ENCODE results near the gene MAD2L1. TPM values are rescaled to one million over a fixed set of nuclear protein-coding genes. Genes with fewer than 3 reads are reported as not detected.

The MAD2L1 gene
- total RNA-seq, 1 experiment from 2014 or later: 117 TPM

DNA sequence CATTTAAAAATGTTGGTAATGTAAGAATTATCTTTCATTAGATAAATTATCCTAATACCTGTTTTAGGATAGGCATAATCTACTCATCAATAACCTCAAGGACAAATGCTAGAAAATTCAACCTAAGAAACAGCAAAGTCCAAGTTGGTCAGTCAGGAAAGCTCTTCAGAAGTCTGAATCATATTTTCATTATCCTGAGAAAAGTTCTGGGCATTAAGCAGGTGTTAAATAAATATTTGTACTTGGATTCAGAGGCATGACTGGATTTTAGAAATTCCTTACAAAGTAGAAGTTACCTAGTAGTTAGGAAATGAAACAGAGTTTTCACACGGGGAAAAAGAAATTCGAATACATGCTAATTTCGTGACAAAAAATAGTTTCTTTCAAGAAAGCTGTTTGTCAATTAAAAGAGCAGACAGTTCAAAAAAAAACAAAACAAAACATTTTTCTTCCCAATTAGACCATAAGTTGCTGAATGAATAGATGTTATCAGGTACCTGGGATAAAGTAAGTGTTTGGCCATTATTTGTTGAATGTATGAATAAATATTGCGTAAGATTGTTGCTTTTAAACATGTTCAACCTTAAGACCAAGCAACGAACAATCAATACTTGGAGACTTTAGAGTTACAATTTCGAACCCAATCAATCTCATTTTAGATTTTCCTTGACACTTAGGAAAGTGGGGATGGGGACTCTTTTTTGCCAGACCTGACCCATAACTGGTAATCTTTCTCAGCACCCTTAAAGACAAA is 48.5 kb downstream of the MAD2L1 start:
- ChIA-PET CTCF (no interaction called here), POLR2A (ENCODE audit: low non-redundant PET) (no interaction called here)
- intact Hi-C loops (cut with micrococcal nuclease; ENCODE audit: unreplicated experiment): no loop called here
- Histone ChIP-seq H3K27ac (ENCODE audit: low read depth, low read length, poor library complexity, severe bottlenecking) (no peak overlapping the region), H3K36me3 (ENCODE audit: insufficient read depth, low read length, poor library complexity, severe bottlenecking) (no peaks in the 10 kb centered on the region), H3K4me3 (ENCODE audit: low read depth, low read length, poor library complexity, severe bottlenecking) (no peak overlapping the region), H3K4me1 (ENCODE audit: insufficient read depth, low read length, poor library complexity, severe bottlenecking) (no peaks in the 10 kb centered on the region), H3K27me3 (replicated peaks; ENCODE audit: insufficient read depth, low read depth, low read length, poor library complexity) (no peaks in the 10 kb centered on the region), H3K9me3 (ENCODE audit: low read depth, low read length, poor library complexity, severe bottlenecking) (no peaks in the 10 kb centered on the region)
- BruUV-seq (replicated peaks): no TSS peak
- no peak for DNase-seq (ENCODE audit: low spot score)
- TF ChIP-seq, protein P1, sequence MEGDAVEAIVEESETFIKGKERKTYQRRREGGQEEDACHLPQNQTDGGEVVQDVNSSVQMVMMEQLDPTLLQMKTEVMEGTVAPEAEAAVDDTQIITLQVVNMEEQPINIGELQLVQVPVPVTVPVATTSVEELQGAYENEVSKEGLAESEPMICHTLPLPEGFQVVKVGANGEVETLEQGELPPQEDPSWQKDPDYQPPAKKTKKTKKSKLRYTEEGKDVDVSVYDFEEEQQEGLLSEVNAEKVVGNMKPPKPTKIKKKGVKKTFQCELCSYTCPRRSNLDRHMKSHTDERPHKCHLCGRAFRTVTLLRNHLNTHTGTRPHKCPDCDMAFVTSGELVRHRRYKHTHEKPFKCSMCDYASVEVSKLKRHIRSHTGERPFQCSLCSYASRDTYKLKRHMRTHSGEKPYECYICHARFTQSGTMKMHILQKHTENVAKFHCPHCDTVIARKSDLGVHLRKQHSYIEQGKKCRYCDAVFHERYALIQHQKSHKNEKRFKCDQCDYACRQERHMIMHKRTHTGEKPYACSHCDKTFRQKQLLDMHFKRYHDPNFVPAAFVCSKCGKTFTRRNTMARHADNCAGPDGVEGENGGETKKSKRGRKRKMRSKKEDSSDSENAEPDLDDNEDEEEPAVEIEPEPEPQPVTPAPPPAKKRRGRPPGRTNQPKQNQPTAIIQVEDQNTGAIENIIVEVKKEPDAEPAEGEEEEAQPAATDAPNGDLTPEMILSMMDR (conservative IDR thresholded peaks at IDR 0.05; ENCODE audit: low read depth, low read length): no peak
- TF ChIP-seq EZH2 (IDR thresholded peaks at IDR 0.05; ENCODE audit: borderline replicate concordance, low read depth, low read length, poor library complexity, severe bottlenecking): no peak

DNA sequence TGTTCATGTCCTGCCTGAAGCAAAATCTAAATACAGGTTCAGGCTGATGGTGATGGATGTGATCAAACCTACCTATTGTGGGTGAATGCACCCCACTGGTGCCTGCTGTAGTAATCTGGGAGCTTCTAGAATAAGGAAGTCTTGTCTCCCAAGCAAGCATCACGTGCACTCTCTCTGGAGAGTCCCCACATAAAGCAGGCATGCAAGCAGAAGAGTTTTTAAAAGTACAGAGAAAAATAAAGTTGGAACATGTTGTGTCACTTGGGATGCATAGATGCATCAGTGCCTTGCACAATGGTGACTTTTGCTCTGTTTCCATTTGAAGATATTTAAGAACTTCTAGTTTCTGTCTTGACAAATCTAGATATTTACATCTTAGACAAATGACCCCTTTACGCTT is 54.9 kb downstream of the MAD2L1 start:
- POLR2A ChIA-PET (ENCODE audit: low non-redundant PET): no interaction called here
- intact Hi-C loops (cut with micrococcal nuclease; ENCODE audit: unreplicated experiment): no loop called here
- TF ChIP-seq, protein P1 (conservative IDR thresholded peaks at IDR 0.05; ENCODE audit: low read depth, low read length): no peak
- TF ChIP-seq EZH2 (IDR thresholded peaks at IDR 0.05; ENCODE audit: borderline replicate concordance, low read depth, low read length, poor library complexity, severe bottlenecking): no peak
- DNase-seq (ENCODE audit: low spot score): no peak
- CTCF ChIA-PET: no interaction called here
- H3K9me3 ChIP-seq (ENCODE audit: low read depth, low read length, poor library complexity, severe bottlenecking): no peaks in the 10 kb centered on the region
- no TSS peak for BruUV-seq (replicated peaks)
- no peaks in the 10 kb centered on the region for H3K36me3 ChIP-seq (ENCODE audit: insufficient read depth, low read length, poor library complexity, severe bottlenecking)
- H3K4me3 ChIP-seq (ENCODE audit: low read depth, low read length, poor library complexity, severe bottlenecking): no peak overlapping the region
- no peak overlapping the region for H3K27ac ChIP-seq (ENCODE audit: low read depth, low read length, poor library complexity, severe bottlenecking)
- H3K4me1 ChIP-seq (ENCODE audit: insufficient read depth, low read length, poor library complexity, severe bottlenecking): peaks cover 7% of the 10 kb centered on the region
- H3K27me3 ChIP-seq (replicated peaks; ENCODE audit: insufficient read depth, low read depth, low read length, poor library complexity): no peaks in the 10 kb centered on the region

DNA sequence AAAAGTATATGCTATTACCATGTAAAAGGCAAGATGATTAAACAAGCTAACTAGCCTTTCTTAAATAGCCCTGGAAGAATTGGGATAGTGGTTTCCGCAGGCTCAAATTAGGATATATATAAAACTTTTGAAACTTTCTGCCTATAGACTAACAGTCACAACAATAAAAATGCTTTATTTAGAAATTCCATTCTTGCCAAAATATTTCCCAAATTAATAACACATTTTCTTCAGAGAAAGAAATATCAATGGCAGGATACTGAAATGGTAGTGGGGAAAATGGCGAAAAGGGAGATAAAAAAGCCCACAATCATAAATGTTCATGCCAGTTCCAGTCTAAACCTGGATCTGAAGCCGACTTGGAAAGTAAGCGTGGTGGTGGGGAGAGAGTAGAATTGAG is 56.0 kb downstream of the MAD2L1 start:
- Histone ChIP-seq H3K4me1 (ENCODE audit: insufficient read depth, low read length, poor library complexity, severe bottlenecking) (peaks cover 7% of the 10 kb centered on the region), H3K36me3 (ENCODE audit: insufficient read depth, low read length, poor library complexity, severe bottlenecking) (no peaks in the 10 kb centered on the region), H3K4me3 (ENCODE audit: low read depth, low read length, poor library complexity, severe bottlenecking) (no peak overlapping the region), H3K27ac (ENCODE audit: low read depth, low read length, poor library complexity, severe bottlenecking) (no peak overlapping the region), H3K27me3 (replicated peaks; ENCODE audit: insufficient read depth, low read depth, low read length, poor library complexity) (no peaks in the 10 kb centered on the region), H3K9me3 (ENCODE audit: low read depth, low read length, poor library complexity, severe bottlenecking) (no peaks in the 10 kb centered on the region)
- TF ChIP-seq, protein P1 (conservative IDR thresholded peaks at IDR 0.05; ENCODE audit: low read depth, low read length): no peak
- TF ChIP-seq EZH2 (IDR thresholded peaks at IDR 0.05; ENCODE audit: borderline replicate concordance, low read depth, low read length, poor library complexity, severe bottlenecking): no peak
- no TSS peak for BruUV-seq (replicated peaks)
- DNase-seq (ENCODE audit: low spot score): no peak
- ChIA-PET CTCF (no interaction called here), POLR2A (ENCODE audit: low non-redundant PET) (no interaction called here)
- intact Hi-C loops (cut with micrococcal nuclease; ENCODE audit: unreplicated experiment): no loop called here

Data from A673 (cell line).